GM12878 (cell line): ENCODE measurements around the gene RIC1. TPM values are rescaled to one million over a fixed set of nuclear protein-coding genes. Genes with fewer than 3 reads are reported as not detected.

Experiments used
- ATAC-seq: fragments of 200-7000 bp; cut with Tn5 transposase; 3 replicates; pipeline ENCODE4 v1.9.1; 2020; ENCODE audit warnings: mild to moderate bottlenecking, moderate library complexity
- BruUV-seq: library from RNA; stranded (reverse); fragments of 400-500 nt; replicated peaks from 2 replicates; lab custom pipeline; 2021; lab: Mats Ljungman, UMichigan
- CTCF ChIA-PET: fragments of 300-600 bp; sonication (Branson Sonifier 250); formaldehyde crosslinking; extraction: SDS; loops from one replicate; lab custom pipeline; 2021; ENCODE audit warnings: inconsistent platforms; lab: Yijun Ruan, JAX
- POLR2A ChIA-PET: fragments of 350-600 bp; formaldehyde crosslinking; extraction: SDS; loops from one replicate; lab custom pipeline; 2021; ENCODE audit warnings: inconsistent platforms; lab: Charles Lee
- RAD21 ChIA-PET: fragments of 300-600 bp; sonication (Branson Sonifier 250); formaldehyde crosslinking; loops from one replicate; lab custom pipeline; 2023; ENCODE audit warnings: antibody characterized with exemption; ENCODE audit not compliant: unreplicated experiment; lab: Charles Lee
- SMC1A ChIA-PET: fragments of 300-600 bp; sonication (Branson Sonifier 250); formaldehyde crosslinking; loops from one replicate; lab custom pipeline; 2023; ENCODE audit not compliant: unreplicated experiment, uncharacterized antibody; lab: Charles Lee
- DNase-seq: peaks from one replicate; pipeline ENCODE4 v3.0.0-alpha.2; 2011; ENCODE audit warnings: low read depth, low spot score
- FAIRE-seq: peaks from 3 replicates; lab custom pipeline; 2011; peaks lifted over from hg19 to GRCh38; lab: Jason Lieb, UNC
- H2AFZ ChIP-seq: 2 replicates; pipeline ENCODE4 v1.6.0; 2011; ENCODE audit warnings: low read depth, low read length, control low read depth; ENCODE audit not compliant: control insufficient read depth
- H3K27ac ChIP-seq: 2 replicates; pipeline ENCODE4 v1.5.1; 2011; ENCODE audit warnings: control low read depth; ENCODE audit not compliant: control insufficient read depth, insufficient read depth
- H3K27me3 ChIP-seq, 2 experiments: replicated peaks in 1 of 2; 2 replicates each; pipeline versions ENCODE4 v1.6.0 to v1.6.1; 2011; ENCODE audit warnings: low read length in 1 of 2; ENCODE audit not compliant: control insufficient read depth in 2 of 2, insufficient read depth in 2 of 2
- H3K36me3 ChIP-seq, 2 experiments: 2 replicates each; pipeline ENCODE4 v1.5.1; 2011; ENCODE audit warnings: low read length in 1 of 2; ENCODE audit not compliant: control insufficient read depth in 2 of 2, insufficient read depth in 2 of 2
- H3K4me1 ChIP-seq: 2 replicates; pipeline ENCODE4 v1.6.1; 2011; ENCODE audit warnings: mild to moderate bottlenecking, low read length, moderate library complexity, mixed read lengths; ENCODE audit not compliant: control insufficient read depth, insufficient read depth
- H3K4me2 ChIP-seq: 2 replicates; pipeline ENCODE4 v1.6.0; 2011; ENCODE audit warnings: control low read depth; ENCODE audit not compliant: control insufficient read depth, insufficient read depth
- H3K4me3 ChIP-seq: fragments of 200-600 bp; sonication (generic); 2 replicates; pipeline ENCODE4 v1.5.1; 2016
- H3K79me2 ChIP-seq: 2 replicates; pipeline ENCODE4 v1.6.0; 2011; ENCODE audit warnings: low read length; ENCODE audit not compliant: control insufficient read depth, insufficient read depth
- H3K9ac ChIP-seq: 2 replicates; pipeline ENCODE4 v1.8.0; 2011; ENCODE audit warnings: low read length, control low read depth, mixed read lengths; ENCODE audit not compliant: control insufficient read depth, insufficient read depth
- H3K9me3 ChIP-seq: replicated peaks from 3 replicates; pipeline ENCODE4 v1.5.1; 2011; ENCODE audit warnings: mild to moderate bottlenecking, low read length; ENCODE audit not compliant: control insufficient read depth, insufficient read depth
- H4K20me1 ChIP-seq: 2 replicates; pipeline ENCODE4 v1.6.0; 2011; ENCODE audit not compliant: control insufficient read depth, insufficient read depth
- CREB1 ChIP-seq: IDR thresholded peaks from 2 replicates; pipeline ENCODE4 v1.6.1; 2012; ENCODE audit warnings: low read depth, mild to moderate bottlenecking, inconsistent platforms
- EGR1 ChIP-seq, 2 experiments: IDR thresholded peaks; 1 replicate in 1 of 2; 2 replicates in 1 of 2; pipeline ENCODE4 v1.6.1; 2011 to 2012; ENCODE audit warnings: low read depth in 2 of 2, low read length in 2 of 2, borderline replicate concordance in 1 of 2, mild to moderate bottlenecking in 1 of 2, moderate library complexity in 1 of 2
- FOXK2 ChIP-seq: fragments of 450-650 bp; IDR thresholded peaks from 2 replicates; pipeline ENCODE4 v1.6.1; 2017; ENCODE audit warnings: mild to moderate bottlenecking, moderate library complexity
- HDAC2 ChIP-seq: fragments of 200-600 bp; sonication (generic); IDR thresholded peaks from 2 replicates; pipeline ENCODE4 v1.6.1; 2017
- JUNB ChIP-seq: IDR thresholded peaks from 2 replicates; pipeline ENCODE4 v1.6.1; 2016; ENCODE audit warnings: antibody characterized with exemption, mild to moderate bottlenecking
- NFIC ChIP-seq: IDR thresholded peaks from 2 replicates; pipeline ENCODE4 v1.6.1; 2012; ENCODE audit warnings: low read depth, mild to moderate bottlenecking, inconsistent platforms, low read length, moderate library complexity
- NFYB ChIP-seq: IDR thresholded peaks from 2 replicates; pipeline ENCODE4 v1.6.1; 2011; ENCODE audit warnings: low read depth, mild to moderate bottlenecking, low read length, improper control_type of control experiment, moderate library complexity; ENCODE audit not compliant: insufficient read depth
- NR2F1 ChIP-seq: fragments of 450-650 bp; conservative IDR thresholded peaks from 2 replicates; pipeline ENCODE4 v1.6.1; 2017; ENCODE audit warnings: mild to moderate bottlenecking
- PML ChIP-seq: IDR thresholded peaks from 2 replicates; pipeline ENCODE4 v1.6.1; 2012; ENCODE audit warnings: low read length, inconsistent platforms
- RAD51 ChIP-seq: fragments of 450-650 bp; IDR thresholded peaks from 2 replicates; pipeline ENCODE4 v1.6.1; 2016; ENCODE audit warnings: moderate library complexity, mild to moderate bottlenecking, inconsistent platforms
- SREBF1 ChIP-seq: IDR thresholded peaks from 2 replicates; pipeline ENCODE4 v1.6.1; 2012; ENCODE audit warnings: mild to moderate bottlenecking, low read length
- SRF ChIP-seq, 2 experiments: IDR thresholded peaks; 2 replicates each; pipeline ENCODE4 v1.6.1; 2011; ENCODE audit warnings: low read depth in 2 of 2, low read length in 2 of 2, mild to moderate bottlenecking in 1 of 2, moderate library complexity in 1 of 2
- STAT1 ChIP-seq: fragments of 450-650 bp; conservative IDR thresholded peaks from 2 replicates; pipeline ENCODE4 v1.6.1; 2014; ENCODE audit warnings: antibody characterized with exemption, mild to moderate bottlenecking
- ZBED1 ChIP-seq: IDR thresholded peaks from 2 replicates; pipeline ENCODE4 v1.6.1; 2016; ENCODE audit warnings: borderline replicate concordance
- WGBS: methylation state at CpG from one replicate; pipeline ENCODE4 v1.1.6; 2016; ENCODE audit warnings: low lambda C conversion rate; ENCODE audit not compliant: insufficient replicate concordance, insufficient coverage; ENCODE audit errors: missing lambda C conversion rate; 5-methylcytosine and 5-hydroxymethylcytosine counted together
- in situ Hi-C: fragments of 300-500 bp; cut with MboI; formaldehyde crosslinking; loops from 9 replicates; pipeline ENCODE4 v1.14.3; 2018; ENCODE audit warnings: mixed read lengths
- intact Hi-C: fragments of 100-400 bp; cut with micrococcal nuclease; formaldehyde crosslinking; loops from one replicate; pipeline ENCODE4 v1.14.2; 2022; ENCODE audit not compliant: unreplicated experiment
- polyA plus RNA-seq, 11 experiments: library from polyadenylated mRNA; depleted of rRNA in 4 of 11; unstranded in 6 of 11; stranded (reverse) in 5 of 11; fragments of >200 nt; fragmentation: Nextera tagmentation in 4 of 11; fragmentation: Illumina TruSeq in 1 of 11; extraction: Ambion mirVana in 4 of 11; extraction: Trizol in 1 of 11; gene quantifications; 1 replicate in 1 of 11; 2 replicates in 10 of 11; pipeline versions ENCODE4 v1.2.1 to v1.2.3, GENCODE V29; 2011 to 2016; ENCODE audit warnings: inconsistent platforms in 2 of 11, missing spikeins in 2 of 11, low read depth in 1 of 11
- total RNA-seq, 4 experiments: library from RNA; depleted of rRNA in 3 of 4; stranded (reverse); fragments of >200 nt in 3 of 4; fragmentation: Illumina TruSeq in 1 of 4; extraction: Trizol in 1 of 4; gene quantifications; 2 replicates each; pipeline versions ENCODE4 v1.2.1 to v1.2.3, GENCODE V29; 2013 to 2021
- TF ChIP-seq, protein P1 (sequence below): fragments of 450-650 bp; IDR thresholded peaks from 2 replicates; pipeline ENCODE4 v1.6.1; 2017; ENCODE audit warnings: low read depth, mild to moderate bottlenecking, moderate library complexity
- TF ChIP-seq, protein P2 (sequence below): fragments of 450-650 bp; IDR thresholded peaks from 2 replicates; pipeline ENCODE4 v1.6.1; 2017; ENCODE audit warnings: mild to moderate bottlenecking, moderate library complexity
- TF ChIP-seq, protein P3 (sequence below): fragments of 450-650 bp; IDR thresholded peaks from 2 replicates; pipeline ENCODE4 v1.6.1; 2017; ENCODE audit warnings: borderline replicate concordance

Gene RIC1
- total and polyA plus RNA-seq, 10 of the 15 experiments (the other 5 are each of a cell fraction or from before 2014, with no cell fraction given): 6.2 to 59.8 (median 33.3) TPM

DNA sequence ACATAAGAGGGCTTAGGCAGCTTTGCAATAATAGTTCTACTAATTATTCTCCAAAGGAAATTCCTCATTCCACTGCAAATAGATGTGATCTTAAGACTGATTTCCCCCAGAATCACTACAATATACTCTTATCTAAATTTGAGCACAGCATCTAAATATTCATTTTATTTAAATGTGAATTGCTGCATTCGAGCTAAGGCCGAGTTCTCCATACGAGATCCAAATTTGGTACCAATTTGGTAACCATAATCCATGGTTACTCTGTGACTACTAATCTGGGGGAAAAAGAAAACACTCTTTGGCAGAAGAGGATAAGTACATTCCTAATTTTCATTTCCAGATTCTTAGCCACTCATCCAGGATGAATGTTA, 19.7 kb upstream of the RIC1 start:
- RAD21 ChIA-PET: interaction anchor here (0.7 to 4.5 kb wide), 13 partner anchors 9 to 233 kb away, joined by 3 to 52 read pairs (median 6); partner anchors contain the start of gene RIC1
- intact Hi-C loops (no loop called here), in situ Hi-C loops (no loop called here)
- DNase-seq (no peak), FAIRE-seq (no peak), ATAC-seq (no peak)
- SMC1A ChIA-PET: interaction anchor here (0.6 to 4.2 kb wide), 24 partner anchors 9 to 185 kb away, joined by 3 to 26 read pairs (median 5); partner anchors contain the start of genes CD274, PLGRKT and RIC1
- H4K20me1 ChIP-seq: no peaks in the 10 kb centered on the region
- no peaks in the 10 kb centered on the region for H3K27me3 ChIP-seq
- CTCF ChIA-PET: interaction anchor here (0.7 to 3.0 kb wide), 16 partner anchors 9 to 849 kb away, joined by 3 to 19 read pairs (median 4); partner anchors contain the start of genes CD274 and ERMP1
- H3K79me2 ChIP-seq: peaks cover 3% of the 10 kb centered on the region
- no peaks in the 10 kb centered on the region for H3K36me3 ChIP-seq
- H3K4me2 ChIP-seq: peak overlapping the region; percentile 90
- H3K4me3 ChIP-seq: peak overlapping the region; percentile 53
- H3K4me1 ChIP-seq: peaks cover 10% of the 10 kb centered on the region
- H3K27ac ChIP-seq: peak overlapping the region; percentile 70
- H2AFZ ChIP-seq: peak overlapping the region; percentile 76
- BruUV-seq: no TSS peak
- no peaks in the 10 kb centered on the region; the same call in 2 of the 3 replicates for H3K9me3 ChIP-seq
- peak overlapping the region; percentile 57 for H3K9ac ChIP-seq
- 76% methylated on average over 3 of the region's 3 CpGs for WGBS
- POLR2A ChIA-PET: interaction anchor here (0.9 to 2.9 kb wide), 8 partner anchors 9 to 159 kb away, joined by 3 to 19 read pairs (median 8); partner anchors contain the start of genes CD274 and RIC1
- TF ChIP-seq NFIC (no peak), NR2F1 (no peak), PML (no peak), RAD51 (no peak), FOXK2 (no peak), CREB1 (no peak), ZBED1 (no peak), SREBF1 (no peak), NFYB (no peak), HDAC2 (no peak), JUNB (no peak), SRF (IDR thresholded peaks at IDR 0.05; ENCODE audit: low read depth in 2 of 2, low read length in 2 of 2) (no peak), STAT1 (no peak), EGR1 (IDR thresholded peaks at IDR 0.05; ENCODE audit: borderline replicate concordance in 1 of 2, low read depth in 2 of 2, low read length in 2 of 2) (no peak)
- TF ChIP-seq, protein P1, sequence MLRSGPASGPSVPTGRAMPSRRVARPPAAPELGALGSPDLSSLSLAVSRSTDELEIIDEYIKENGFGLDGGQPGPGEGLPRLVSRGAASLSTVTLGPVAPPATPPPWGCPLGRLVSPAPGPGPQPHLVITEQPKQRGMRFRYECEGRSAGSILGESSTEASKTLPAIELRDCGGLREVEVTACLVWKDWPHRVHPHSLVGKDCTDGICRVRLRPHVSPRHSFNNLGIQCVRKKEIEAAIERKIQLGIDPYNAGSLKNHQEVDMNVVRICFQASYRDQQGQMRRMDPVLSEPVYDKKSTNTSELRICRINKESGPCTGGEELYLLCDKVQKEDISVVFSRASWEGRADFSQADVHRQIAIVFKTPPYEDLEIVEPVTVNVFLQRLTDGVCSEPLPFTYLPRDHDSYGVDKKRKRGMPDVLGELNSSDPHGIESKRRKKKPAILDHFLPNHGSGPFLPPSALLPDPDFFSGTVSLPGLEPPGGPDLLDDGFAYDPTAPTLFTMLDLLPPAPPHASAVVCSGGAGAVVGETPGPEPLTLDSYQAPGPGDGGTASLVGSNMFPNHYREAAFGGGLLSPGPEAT: no peak
- TF ChIP-seq, protein P2, sequence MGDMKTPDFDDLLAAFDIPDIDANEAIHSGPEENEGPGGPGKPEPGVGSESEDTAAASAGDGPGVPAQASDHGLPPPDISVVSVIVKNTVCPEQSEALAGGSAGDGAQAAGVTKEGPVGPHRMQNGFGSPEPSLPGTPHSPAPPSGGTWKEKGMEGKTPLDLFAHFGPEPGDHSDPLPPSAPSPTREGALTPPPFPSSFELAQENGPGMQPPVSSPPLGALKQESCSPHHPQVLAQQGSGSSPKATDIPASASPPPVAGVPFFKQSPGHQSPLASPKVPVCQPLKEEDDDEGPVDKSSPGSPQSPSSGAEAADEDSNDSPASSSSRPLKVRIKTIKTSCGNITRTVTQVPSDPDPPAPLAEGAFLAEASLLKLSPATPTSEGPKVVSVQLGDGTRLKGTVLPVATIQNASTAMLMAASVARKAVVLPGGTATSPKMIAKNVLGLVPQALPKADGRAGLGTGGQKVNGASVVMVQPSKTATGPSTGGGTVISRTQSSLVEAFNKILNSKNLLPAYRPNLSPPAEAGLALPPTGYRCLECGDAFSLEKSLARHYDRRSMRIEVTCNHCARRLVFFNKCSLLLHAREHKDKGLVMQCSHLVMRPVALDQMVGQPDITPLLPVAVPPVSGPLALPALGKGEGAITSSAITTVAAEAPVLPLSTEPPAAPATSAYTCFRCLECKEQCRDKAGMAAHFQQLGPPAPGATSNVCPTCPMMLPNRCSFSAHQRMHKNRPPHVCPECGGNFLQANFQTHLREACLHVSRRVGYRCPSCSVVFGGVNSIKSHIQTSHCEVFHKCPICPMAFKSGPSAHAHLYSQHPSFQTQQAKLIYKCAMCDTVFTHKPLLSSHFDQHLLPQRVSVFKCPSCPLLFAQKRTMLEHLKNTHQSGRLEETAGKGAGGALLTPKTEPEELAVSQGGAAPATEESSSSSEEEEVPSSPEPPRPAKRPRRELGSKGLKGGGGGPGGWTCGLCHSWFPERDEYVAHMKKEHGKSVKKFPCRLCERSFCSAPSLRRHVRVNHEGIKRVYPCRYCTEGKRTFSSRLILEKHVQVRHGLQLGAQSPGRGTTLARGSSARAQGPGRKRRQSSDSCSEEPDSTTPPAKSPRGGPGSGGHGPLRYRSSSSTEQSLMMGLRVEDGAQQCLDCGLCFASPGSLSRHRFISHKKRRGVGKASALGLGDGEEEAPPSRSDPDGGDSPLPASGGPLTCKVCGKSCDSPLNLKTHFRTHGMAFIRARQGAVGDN: no peak
- TF ChIP-seq, protein P3, sequence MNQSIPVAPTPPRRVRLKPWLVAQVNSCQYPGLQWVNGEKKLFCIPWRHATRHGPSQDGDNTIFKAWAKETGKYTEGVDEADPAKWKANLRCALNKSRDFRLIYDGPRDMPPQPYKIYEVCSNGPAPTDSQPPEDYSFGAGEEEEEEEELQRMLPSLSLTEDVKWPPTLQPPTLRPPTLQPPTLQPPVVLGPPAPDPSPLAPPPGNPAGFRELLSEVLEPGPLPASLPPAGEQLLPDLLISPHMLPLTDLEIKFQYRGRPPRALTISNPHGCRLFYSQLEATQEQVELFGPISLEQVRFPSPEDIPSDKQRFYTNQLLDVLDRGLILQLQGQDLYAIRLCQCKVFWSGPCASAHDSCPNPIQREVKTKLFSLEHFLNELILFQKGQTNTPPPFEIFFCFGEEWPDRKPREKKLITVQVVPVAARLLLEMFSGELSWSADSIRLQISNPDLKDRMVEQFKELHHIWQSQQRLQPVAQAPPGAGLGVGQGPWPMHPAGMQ: no peak
